Regular cardiac myocyte (primary cell): Measurements from ENCODE around the gene BRAF. TPM values are rescaled to one million over a fixed set of nuclear protein-coding genes. Genes with fewer than 3 reads are reported as not detected.

Source experiments
- total RNA-seq: library from RNA; depleted of rRNA; stranded (reverse); fragments of >200 nt; gene quantifications from 2 replicates; pipeline ENCODE4 v1.2.3, GENCODE V29; 2014

BRAF gene
- total RNA-seq, result 19.0 and 26.8 TPM in 2 replicates

GRCh38 chr7:140924821-140925421 is at the start of gene BRAF:
TSS of gene BRAF (minus strand) at chr7:140924929. CDS start at chr7:140924703, 226 bp downstream.

GRCh38 chr7:140696680-140697446 is 227.9 kb downstream of the BRAF start, which contains the start of gene NDUFB2:
TSS of gene NDUFB2 (plus strand) at chr7:140696708. CDS start at chr7:140696745, 37 bp downstream.

GRCh38 chr7:140672382-140673062 is 252.2 kb downstream of the BRAF start, which contains the start of gene ADCK2:
TSS of gene ADCK2 (plus strand) at chr7:140672945. CDS start at chr7:140673331, 386 bp downstream.

Other genes with a start within 250 kb of the BRAF start
- 104 and 136 TPM in 2 replicates for gene NDUFB2, start 228.2 kb downstream of the BRAF start, total RNA-seq
- 16.3 and 40.1 TPM in 2 replicates for gene MRPS33, start 90.0 kb upstream of the BRAF start, total RNA-seq
- gene TMEM178B, start 149.1 kb upstream of the BRAF start, total RNA-seq, result 0.38 and 2.3 TPM in 2 replicates